ENCODE measurements around the gene STX10. TPM values are rescaled to one million over a fixed set of nuclear protein-coding genes. Genes with fewer than 3 reads are reported as not detected.
A peak's percentile ranks its signal among the peaks of the same experiment; 100 is the strongest.

STX10 gene
- total and polyA plus RNA-seq, 7 donors: 63.1 to 127 (median 71.1) TPM

DNA sequence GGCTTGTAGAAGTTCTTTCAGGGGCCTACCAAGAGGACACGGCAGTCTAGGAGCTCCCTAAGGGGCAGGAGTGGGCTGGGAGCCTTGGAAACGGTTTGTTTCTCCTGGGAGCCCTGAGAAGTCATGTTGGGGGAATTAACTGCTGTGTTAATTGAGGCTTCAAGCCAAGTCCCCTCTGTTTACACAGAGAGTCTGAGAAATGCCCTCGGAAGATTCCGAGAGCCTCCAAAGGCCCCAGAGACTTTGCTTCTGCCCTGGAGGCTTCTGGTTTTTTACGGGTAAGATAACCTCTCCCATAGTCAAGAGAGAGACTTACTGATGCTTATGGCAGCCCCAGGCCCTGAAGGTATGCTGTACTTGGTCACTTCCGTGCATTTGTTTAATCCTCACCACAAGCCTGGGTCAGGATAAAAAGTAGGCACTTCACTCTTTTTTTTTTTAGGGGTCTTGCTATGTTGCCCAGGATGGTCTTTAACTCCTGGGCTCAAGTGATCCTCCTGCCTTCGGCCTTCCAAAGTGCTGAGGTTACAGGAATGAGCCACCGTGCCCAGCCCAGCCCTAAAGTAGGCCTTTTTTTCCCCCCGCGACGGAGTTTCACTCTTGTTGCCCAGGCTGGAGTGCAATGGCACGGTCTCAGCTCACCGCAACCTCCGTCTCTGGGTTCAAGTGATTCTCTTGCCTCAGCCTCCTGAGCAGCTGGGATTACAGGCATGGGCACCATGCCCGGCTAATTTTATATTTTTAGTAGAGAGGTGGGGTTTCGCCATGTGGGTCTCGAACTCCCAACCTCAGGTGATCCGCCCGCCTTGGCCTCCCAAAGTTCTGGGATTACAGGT lies 15.2 kb upstream of the STX10 start:
- Histone ChIP-seq H3K36me3 (no peaks in the 10 kb centered on the region), H3K27ac (peak overlapping the region; percentile 91 to 94 (median 94)), H3K4me3 (no peak overlapping the region), H3K4me1 (peaks cover 0 to 47% (median 37%) of the 10 kb centered on the region in 4 donors), H3K27me3 (no peaks in the 10 kb centered on the region), H3K9me3 (no peaks in the 10 kb centered on the region)
- no peak for TF ChIP-seq POLR2AphosphoS5 (IDR thresholded peaks at IDR 0.05)
- TF ChIP-seq EP300 (IDR thresholded peaks at IDR 0.05): no peak
- TF ChIP-seq, protein P1, sequence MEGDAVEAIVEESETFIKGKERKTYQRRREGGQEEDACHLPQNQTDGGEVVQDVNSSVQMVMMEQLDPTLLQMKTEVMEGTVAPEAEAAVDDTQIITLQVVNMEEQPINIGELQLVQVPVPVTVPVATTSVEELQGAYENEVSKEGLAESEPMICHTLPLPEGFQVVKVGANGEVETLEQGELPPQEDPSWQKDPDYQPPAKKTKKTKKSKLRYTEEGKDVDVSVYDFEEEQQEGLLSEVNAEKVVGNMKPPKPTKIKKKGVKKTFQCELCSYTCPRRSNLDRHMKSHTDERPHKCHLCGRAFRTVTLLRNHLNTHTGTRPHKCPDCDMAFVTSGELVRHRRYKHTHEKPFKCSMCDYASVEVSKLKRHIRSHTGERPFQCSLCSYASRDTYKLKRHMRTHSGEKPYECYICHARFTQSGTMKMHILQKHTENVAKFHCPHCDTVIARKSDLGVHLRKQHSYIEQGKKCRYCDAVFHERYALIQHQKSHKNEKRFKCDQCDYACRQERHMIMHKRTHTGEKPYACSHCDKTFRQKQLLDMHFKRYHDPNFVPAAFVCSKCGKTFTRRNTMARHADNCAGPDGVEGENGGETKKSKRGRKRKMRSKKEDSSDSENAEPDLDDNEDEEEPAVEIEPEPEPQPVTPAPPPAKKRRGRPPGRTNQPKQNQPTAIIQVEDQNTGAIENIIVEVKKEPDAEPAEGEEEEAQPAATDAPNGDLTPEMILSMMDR (IDR thresholded peaks at IDR 0.05): no peak
- TF ChIP-seq POLR2A (IDR thresholded peaks at IDR 0.05): no peak
- 66 to 74% methylated on average over 19 of the region's 19 CpGs for WGBS, 2 donors
- no peak for DNase-seq
- intact Hi-C loops (cut with DNase I): loop anchor here (5.0 kb wide), 1 partner anchor 42 kb away; no protein-coding TSS in a partner anchor

DNA sequence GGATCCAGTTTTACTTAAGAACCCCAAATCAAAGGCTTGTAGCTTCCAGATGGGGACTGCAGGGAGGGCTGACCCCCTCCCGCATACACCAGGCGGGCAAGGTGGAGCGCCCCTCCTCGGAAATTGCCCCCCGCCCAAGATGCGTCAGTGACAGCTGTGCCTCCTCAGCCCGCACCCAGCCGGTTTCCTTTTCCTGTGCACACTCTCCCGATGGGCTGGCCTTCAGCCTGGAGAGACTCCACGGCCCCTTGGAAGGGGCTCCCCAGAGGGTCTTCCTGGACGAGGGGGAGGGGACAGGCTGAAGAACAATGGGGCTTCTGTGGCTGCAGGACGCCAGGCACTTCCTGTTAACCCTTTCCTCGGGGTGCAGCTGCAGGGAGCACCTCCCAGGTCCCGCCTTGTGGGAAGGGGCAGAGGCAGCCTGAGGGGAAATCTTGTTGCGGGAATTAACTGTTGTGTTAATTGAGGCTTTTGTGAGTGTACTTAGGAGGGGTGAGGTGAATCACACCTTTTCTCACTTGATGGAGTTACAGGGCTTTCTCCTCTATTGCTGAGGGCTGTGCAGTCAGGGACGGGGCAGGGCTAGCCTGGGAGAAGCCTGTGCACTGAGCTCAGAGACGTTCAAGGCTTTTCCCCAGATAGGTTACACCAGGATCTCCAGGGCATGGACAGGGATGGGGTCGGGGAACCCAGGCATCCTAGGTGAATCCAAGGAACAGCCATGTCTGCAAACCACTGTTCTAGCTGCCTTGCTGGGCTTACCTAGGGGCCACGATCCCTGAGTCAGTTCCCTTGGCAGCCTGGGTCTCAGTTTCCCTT lies 14.4 kb upstream of the STX10 start:
- peak; percentile 77 for DNase-seq
- Histone ChIP-seq H3K4me1 (peaks cover 0 to 47% (median 37%) of the 10 kb centered on the region in 4 donors), H3K36me3 (no peaks in the 10 kb centered on the region), H3K9me3 (no peaks in the 10 kb centered on the region), H3K27me3 (no peaks in the 10 kb centered on the region), H3K27ac (peak overlapping the region; percentile 91 to 94 (median 94)), H3K4me3 (peak overlapping the region; percentile 4 to 47 (median 44))
- no peak for TF ChIP-seq EP300 (IDR thresholded peaks at IDR 0.05)
- TF ChIP-seq POLR2AphosphoS5 (IDR thresholded peaks at IDR 0.05): no peak
- TF ChIP-seq, protein P1 (IDR thresholded peaks at IDR 0.05): no peak
- TF ChIP-seq POLR2A (IDR thresholded peaks at IDR 0.05): no peak
- 5 to 10% methylated on average over 19 of the region's 19 CpGs for whole genome bisulfite sequencing, 2 donors
- intact Hi-C loops (cut with DNase I): loop anchor here (5.0 kb wide), 2 partner anchors 43 to 683 kb away; no protein-coding TSS in a partner anchor

DNA sequence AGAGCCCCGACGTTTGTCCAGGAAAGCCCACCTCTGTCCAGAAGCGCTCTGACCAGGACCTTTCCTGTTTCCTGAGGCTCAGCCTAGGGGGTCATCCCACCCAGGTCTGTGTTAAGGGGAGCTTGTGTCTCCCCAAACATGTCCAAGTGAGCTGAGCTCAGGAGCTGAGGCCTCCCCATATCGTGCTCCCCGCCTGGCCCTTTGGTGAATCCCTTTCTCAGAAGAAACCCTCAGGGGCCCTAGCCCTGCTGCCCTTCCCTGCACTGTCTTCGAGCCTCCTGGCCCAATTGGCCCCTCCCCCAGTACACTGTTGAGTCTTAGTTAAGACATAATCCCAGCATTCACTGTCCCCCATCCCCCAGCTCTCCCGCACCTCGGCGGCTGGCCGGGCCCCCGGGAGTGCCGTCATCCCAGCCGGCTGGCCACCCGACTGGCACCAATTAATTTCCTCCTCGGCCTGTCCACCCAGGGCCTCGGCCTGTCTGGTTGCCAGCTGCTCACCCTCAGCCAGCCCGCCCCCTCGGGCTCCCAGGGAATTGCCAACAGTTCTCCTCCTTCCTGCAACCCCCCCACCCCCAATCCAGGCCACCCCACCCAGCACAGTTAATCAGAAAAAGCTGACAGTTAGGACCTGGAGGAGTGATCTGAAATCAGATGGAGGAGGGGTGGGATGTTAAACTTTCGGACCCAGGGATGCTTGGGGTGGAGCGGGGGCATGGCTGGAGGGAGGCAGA lies 13.6 kb upstream of the STX10 start:
- H3K27ac ChIP-seq: peak overlapping the region; percentile 91 to 94 (median 94)
- TF ChIP-seq, protein P1 (IDR thresholded peaks at IDR 0.05): no peak
- TF ChIP-seq POLR2AphosphoS5 (IDR thresholded peaks at IDR 0.05) (peak in 3 of 4 donors; percentile 42 to 62 (median 52)), EP300 (IDR thresholded peaks at IDR 0.05) (peak in 1 of 4 donors; percentile 9), POLR2A (IDR thresholded peaks at IDR 0.05) (no peak)
- no peaks in the 10 kb centered on the region for H3K9me3 ChIP-seq
- intact Hi-C loops (cut with DNase I): loop anchor here (5.0 kb wide), 1 partner anchor 684 kb away; no protein-coding TSS in a partner anchor
- peaks cover 0 to 47% (median 37%) of the 10 kb centered on the region in 4 donors for H3K4me1 ChIP-seq
- H3K36me3 ChIP-seq: no peaks in the 10 kb centered on the region
- DNase-seq: peak; percentile 90
- peak overlapping the region; percentile 25 to 47 (median 44) for H3K4me3 ChIP-seq
- no peaks in the 10 kb centered on the region for H3K27me3 ChIP-seq
- WGBS, 2 donors: 5 to 9% methylated on average over 20 of the region's 20 CpGs

Data from sigmoid colon (tissue), 7 donors.